Dendritic cell treated with granulocyte-macrophage colony-stimulating factor and Interleukin-4, amounts not matched to agents 40 ng/mL and 50 ng/mL, for 4 days (primary cell): ENCODE results near the gene MYO18B.
"Not testable (repeated sequence)": the region's sequence is repeated elsewhere in the genome, so short reads cannot be mapped to it uniquely, and the experiment has no call there.

Source experiments
- H3K27ac Mint-ChIP-seq: one replicate; pipeline ENCODE4 v1.8.0; 2022; ENCODE audit warnings: mild to moderate bottlenecking, mixed read lengths
- H3K27me3 Mint-ChIP-seq: one replicate; pipeline ENCODE4 v1.8.0; 2022; ENCODE audit warnings: mild to moderate bottlenecking, mixed read lengths
- H3K36me3 Mint-ChIP-seq: one replicate; pipeline ENCODE4 v1.8.0; 2022; ENCODE audit warnings: low read depth, mixed read lengths
- H3K4me1 Mint-ChIP-seq: one replicate; pipeline ENCODE4 v1.8.0; 2022; ENCODE audit warnings: low read depth, mixed read lengths
- H3K4me3 Mint-ChIP-seq: one replicate; pipeline ENCODE4 v1.8.0; 2022; ENCODE audit warnings: mild to moderate bottlenecking, moderate library complexity, mixed read lengths
- H3K9me3 Mint-ChIP-seq: one replicate; pipeline ENCODE4 v1.8.0; 2022; ENCODE audit warnings: mixed read lengths
- intact Hi-C: fragments of 100-400 bp; cut with micrococcal nuclease; formaldehyde crosslinking; loops from one replicate; pipeline ENCODE4 v1.15.0; 2022

Gene MYO18B

DNA sequence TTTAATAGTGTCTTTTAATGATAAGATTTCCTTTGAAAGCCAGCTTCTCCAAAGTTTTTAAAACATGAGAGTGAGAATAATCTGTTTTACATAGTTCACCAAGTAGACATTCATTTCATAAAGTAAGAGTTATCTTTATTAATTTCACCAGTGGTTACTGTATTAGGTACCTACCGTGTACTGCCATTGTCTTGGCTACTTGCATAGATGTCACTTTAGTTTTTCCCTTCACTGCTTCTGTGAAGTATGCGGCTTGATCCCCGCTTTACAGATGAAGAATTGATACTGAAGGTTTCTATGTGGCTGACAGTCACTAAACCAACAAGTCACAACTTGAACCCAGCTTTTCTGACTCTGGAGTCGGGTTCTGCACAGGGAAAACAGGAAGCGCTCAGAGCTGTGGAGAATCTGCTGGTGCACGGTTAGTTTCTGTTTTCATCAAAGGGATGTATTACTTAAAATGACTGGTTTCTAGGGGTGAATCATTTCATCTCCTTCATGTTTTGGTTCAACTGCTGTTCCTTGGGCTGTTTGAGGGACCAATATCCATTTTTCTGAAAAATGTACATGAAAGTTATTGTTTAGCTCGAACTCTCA lies 39.3 kb upstream of the MYO18B start:
- Mint-ChIP-seq H3K4me1 (peaks cover 15% of the 10 kb centered on the region), H3K27me3 (no peaks in the 10 kb centered on the region), H3K27ac (no peak overlapping the region), H3K36me3 (peaks cover 94% of the 10 kb centered on the region), H3K4me3 (no peak overlapping the region), H3K9me3 (no peaks in the 10 kb centered on the region)
- intact Hi-C loops: loop anchor here (1.0 kb wide), 1 partner anchor 240 kb away; no protein-coding TSS in a partner anchor

- Mint-ChIP-seq H3K4me3 (no peak overlapping the region), H3K36me3 (peaks cover 94% of the 10 kb centered on the region), H3K9me3 (no peaks in the 10 kb centered on the region), H3K4me1 (peaks cover 5% of the 10 kb centered on the region), H3K27ac (no peak overlapping the region), H3K27me3 (no peaks in the 10 kb centered on the region)
- intact Hi-C loops: no loop called here
Measured at GRCh38 chr22:25704701-25705100, 37.3 kb upstream of the MYO18B start.

- Mint-ChIP-seq H3K27me3 (no peaks in the 10 kb centered on the region), H3K4me1 (no peaks in the 10 kb centered on the region), H3K27ac (no peak overlapping the region), H3K4me3 (no peak overlapping the region), H3K36me3 (peaks cover 94% of the 10 kb centered on the region), H3K9me3 (no peaks in the 10 kb centered on the region)
- intact Hi-C loops: no loop called here
Measured at GRCh38 chr22:25706197-25706596, 35.8 kb upstream of the MYO18B start.

- H3K9me3 Mint-ChIP-seq, H3K4me1 Mint-ChIP-seq, H3K4me3 Mint-ChIP-seq, H3K27me3 Mint-ChIP-seq, intact Hi-C loops, H3K27ac Mint-ChIP-seq: not testable (repeated sequence)
- H3K36me3 Mint-ChIP-seq: peaks cover 100% of the 10 kb centered on the region
Measured at GRCh38 chr22:25708430-25708829, 33.6 kb upstream of the MYO18B start.

- intact Hi-C loops: no loop called here
- no peaks in the 10 kb centered on the region for H3K27me3 Mint-ChIP-seq
- H3K9me3 Mint-ChIP-seq: no peaks in the 10 kb centered on the region
- no peaks in the 10 kb centered on the region for H3K4me1 Mint-ChIP-seq
- H3K4me3 Mint-ChIP-seq: no peak overlapping the region
- H3K36me3 Mint-ChIP-seq: peaks cover 98% of the 10 kb centered on the region
- no peak overlapping the region for H3K27ac Mint-ChIP-seq
Measured at GRCh38 chr22:25709758-25710157, 32.2 kb upstream of the MYO18B start.

- H3K27ac Mint-ChIP-seq: no peak overlapping the region
- H3K27me3 Mint-ChIP-seq: no peaks in the 10 kb centered on the region
- peaks cover 98% of the 10 kb centered on the region for H3K36me3 Mint-ChIP-seq
- no peaks in the 10 kb centered on the region for H3K4me1 Mint-ChIP-seq
- no peaks in the 10 kb centered on the region for H3K9me3 Mint-ChIP-seq
- intact Hi-C loops: no loop called here
- H3K4me3 Mint-ChIP-seq: no peak overlapping the region
Measured at GRCh38 chr22:25710501-25710900, 31.5 kb upstream of the MYO18B start.

GRCh38 chr22:25711491-25711890 lies 30.5 kb upstream of the MYO18B start:
- intact Hi-C loops: no loop called here
- Mint-ChIP-seq H3K36me3 (peaks cover 98% of the 10 kb centered on the region), H3K27me3 (no peaks in the 10 kb centered on the region), H3K9me3 (no peaks in the 10 kb centered on the region), H3K27ac (no peak overlapping the region), H3K4me1 (no peaks in the 10 kb centered on the region), H3K4me3 (no peak overlapping the region)

- Mint-ChIP-seq H3K27ac (no peak overlapping the region), H3K4me3 (no peak overlapping the region), H3K27me3 (no peaks in the 10 kb centered on the region), H3K36me3 (peaks cover 98% of the 10 kb centered on the region), H3K4me1 (no peaks in the 10 kb centered on the region), H3K9me3 (no peaks in the 10 kb centered on the region)
- intact Hi-C loops: no loop called here
Measured at GRCh38 chr22:25712661-25713400, 29.2 kb upstream of the MYO18B start.

DNA sequence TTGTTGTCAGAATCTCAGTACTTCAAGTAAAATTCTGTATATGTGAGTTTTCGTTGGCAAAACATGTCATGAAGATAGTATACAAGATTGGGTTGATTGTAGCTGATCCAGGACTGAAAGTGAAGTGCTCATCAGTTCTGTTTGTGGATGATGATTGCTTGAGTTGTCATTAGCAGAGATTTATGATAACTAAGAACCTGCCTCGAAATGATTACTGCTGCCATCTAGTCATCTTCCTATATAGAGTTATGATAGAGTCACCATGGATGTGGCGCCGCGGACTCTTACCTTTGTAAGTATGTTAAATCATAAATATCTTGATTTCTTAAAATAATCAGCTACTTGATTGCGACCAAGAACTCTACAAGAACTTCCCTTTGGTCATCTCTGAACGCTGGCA lies 27.9 kb upstream of the MYO18B start:
- no peak overlapping the region for H3K27ac Mint-ChIP-seq
- peaks cover 98% of the 10 kb centered on the region for H3K36me3 Mint-ChIP-seq
- intact Hi-C loops: no loop called here
- no peaks in the 10 kb centered on the region for H3K9me3 Mint-ChIP-seq
- H3K4me1 Mint-ChIP-seq: no peaks in the 10 kb centered on the region
- H3K27me3 Mint-ChIP-seq: no peaks in the 10 kb centered on the region
- H3K4me3 Mint-ChIP-seq: no peak overlapping the region

GRCh38 chr22:25714739-25715138 lies 27.2 kb upstream of the MYO18B start:
- intact Hi-C loops: no loop called here
- peaks cover 98% of the 10 kb centered on the region for H3K36me3 Mint-ChIP-seq
- H3K27me3 Mint-ChIP-seq: no peaks in the 10 kb centered on the region
- H3K27ac Mint-ChIP-seq: no peak overlapping the region
- no peaks in the 10 kb centered on the region for H3K9me3 Mint-ChIP-seq
- no peak overlapping the region for H3K4me3 Mint-ChIP-seq
- no peaks in the 10 kb centered on the region for H3K4me1 Mint-ChIP-seq

GRCh38 chr22:25716637-25717036 lies 25.4 kb upstream of the MYO18B start:
- Mint-ChIP-seq H3K36me3 (peaks cover 94% of the 10 kb centered on the region), H3K9me3 (no peaks in the 10 kb centered on the region), H3K27me3 (no peaks in the 10 kb centered on the region), H3K27ac (no peak overlapping the region), H3K4me1 (no peaks in the 10 kb centered on the region), H3K4me3 (no peak overlapping the region)
- intact Hi-C loops: no loop called here

DNA sequence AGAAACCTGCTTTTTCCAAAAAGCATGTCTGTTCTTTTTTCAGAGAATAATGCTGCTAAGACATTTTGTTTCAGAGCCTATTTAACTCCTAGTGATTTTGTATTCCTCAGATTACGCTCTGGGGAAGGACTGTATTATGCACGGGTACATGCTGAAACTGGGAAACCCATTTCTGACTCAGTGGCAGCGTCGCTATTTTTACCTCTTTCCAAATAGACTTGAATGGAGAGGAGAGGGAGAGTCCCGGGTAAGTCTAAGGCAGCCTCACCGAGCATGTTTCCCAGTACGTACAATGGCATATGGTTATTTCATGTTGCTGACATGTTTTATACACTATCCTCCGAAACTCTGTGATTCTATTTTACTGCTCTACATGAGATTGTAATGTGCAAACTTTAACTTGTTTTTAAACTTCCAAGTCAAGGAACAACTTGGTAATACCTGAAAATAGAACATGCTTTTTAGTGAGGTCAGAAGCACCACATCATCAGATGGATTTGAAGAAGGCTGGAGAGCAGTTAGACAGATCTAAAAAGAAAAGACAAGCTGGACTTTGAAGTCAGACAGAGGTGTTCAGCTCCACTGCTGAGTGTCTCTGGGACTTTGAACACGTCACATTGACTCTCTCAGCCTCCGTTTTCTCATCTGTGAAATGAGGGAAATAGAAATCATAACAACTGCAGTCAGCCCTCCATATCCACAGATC lies 23.7 kb upstream of the MYO18B start:
- no peaks in the 10 kb centered on the region for H3K4me1 Mint-ChIP-seq

DNA sequence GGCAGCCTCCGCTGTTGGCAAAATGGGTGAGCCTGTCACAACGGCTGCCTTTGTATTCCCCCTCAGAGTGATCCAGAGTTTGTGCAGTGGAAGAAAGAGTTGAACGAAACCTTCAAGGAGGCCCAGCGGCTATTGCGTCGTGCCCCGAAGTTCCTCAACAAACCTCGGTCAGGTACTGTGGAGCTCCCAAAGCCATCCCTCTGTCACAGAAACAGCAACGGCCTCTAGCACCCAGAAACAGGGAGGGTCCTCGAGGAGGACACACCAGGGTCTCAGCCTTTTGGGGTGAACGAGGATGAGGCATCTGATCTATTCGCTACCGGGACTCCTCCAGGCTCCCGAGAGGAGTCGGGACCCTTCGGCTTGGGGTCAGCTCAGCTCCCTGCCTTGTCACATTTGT lies 19.8 kb upstream of the MYO18B start:
- Mint-ChIP-seq H3K27me3 (no peaks in the 10 kb centered on the region), H3K36me3 (peaks cover 87% of the 10 kb centered on the region), H3K27ac (no peak overlapping the region), H3K9me3 (no peaks in the 10 kb centered on the region), H3K4me1 (no peaks in the 10 kb centered on the region), H3K4me3 (no peak overlapping the region)
- intact Hi-C loops: no loop called here

More for the DNA sequence above, 23.7 kb upstream of the MYO18B start:
- H3K9me3 Mint-ChIP-seq: no peaks in the 10 kb centered on the region
- H3K4me3 Mint-ChIP-seq: no peak overlapping the region
- H3K27me3 Mint-ChIP-seq: no peaks in the 10 kb centered on the region
- H3K27ac Mint-ChIP-seq: no peak overlapping the region
- H3K36me3 Mint-ChIP-seq: peaks cover 93% of the 10 kb centered on the region
- intact Hi-C loops: no loop called here

- H3K4me1 Mint-ChIP-seq: no peaks in the 10 kb centered on the region
- intact Hi-C loops: no loop called here
- H3K27ac Mint-ChIP-seq: no peak overlapping the region
- no peaks in the 10 kb centered on the region for H3K27me3 Mint-ChIP-seq
- H3K9me3 Mint-ChIP-seq: no peaks in the 10 kb centered on the region
- no peak overlapping the region for H3K4me3 Mint-ChIP-seq
- peaks cover 83% of the 10 kb centered on the region for H3K36me3 Mint-ChIP-seq
Measured at GRCh38 chr22:25722626-25723025, 19.4 kb upstream of the MYO18B start.
